SJSA1 (cell line): ENCODE data around the gene INPP5B. TPM values are rescaled to one million over a fixed set of nuclear protein-coding genes. Genes with fewer than 3 reads are reported as not detected.

Source experiments
- DNase-seq, 2 experiments: peaks; one replicate each; pipeline ENCODE4 v3.0.0-alpha.2; 2015 to 2020; ENCODE audit warnings: low spot score in 2 of 2, low read depth in 1 of 2
- H3K27ac ChIP-seq: fragments of 250-450 bp; sonication (Bioruptor Pico); 2 replicates; pipeline ENCODE4 v1.5.1; 2020; ENCODE audit warnings: mild to moderate bottlenecking, moderate library complexity
- H3K27me3 ChIP-seq: fragments of 250-450 bp; sonication (Bioruptor Pico); replicated peaks from 2 replicates; pipeline ENCODE4 v1.5.1; 2020; ENCODE audit warnings: mild to moderate bottlenecking, moderate library complexity
- H3K36me3 ChIP-seq: fragments of 250-450 bp; sonication (Bioruptor Pico); 2 replicates; pipeline ENCODE4 v1.5.1; 2020; ENCODE audit warnings: mild to moderate bottlenecking
- H3K4me1 ChIP-seq: fragments of 250-450 bp; sonication (Bioruptor Pico); replicated peaks from 2 replicates; pipeline ENCODE4 v1.6.1; 2021; ENCODE audit warnings: mild to moderate bottlenecking
- H3K4me3 ChIP-seq: fragments of 250-450 bp; sonication (Bioruptor Pico); 2 replicates; pipeline ENCODE4 v1.5.1; 2020; ENCODE audit warnings: mild to moderate bottlenecking
- H3K9me3 ChIP-seq: fragments of 250-450 bp; sonication (Bioruptor Pico); replicated peaks from 2 replicates; pipeline ENCODE4 v1.5.1; 2020; ENCODE audit warnings: mild to moderate bottlenecking
- total RNA-seq: library from RNA; depleted of rRNA; stranded (reverse); fragments of >200 nt; shearing (Covaris generic); gene quantifications from 2 replicates; pipeline ENCODE4 v1.2.3, GENCODE V29; 2014

INPP5B gene
- total RNA-seq, 1 experiment from 2014 or later = 18.7 TPM

- Histone ChIP-seq H3K36me3 (peaks cover 32% of the 10 kb centered on the region), H3K4me3 (no peak overlapping the region), H3K27ac (no peak overlapping the region), H3K9me3 (no peaks in the 10 kb centered on the region), H3K27me3 (no peaks in the 10 kb centered on the region), H3K4me1 (no peaks in the 10 kb centered on the region)
- DNase-seq = no peak
Measured at GRCh38 chr1:37892151-37893047, 54.5 kb downstream of the INPP5B start.

DNA sequence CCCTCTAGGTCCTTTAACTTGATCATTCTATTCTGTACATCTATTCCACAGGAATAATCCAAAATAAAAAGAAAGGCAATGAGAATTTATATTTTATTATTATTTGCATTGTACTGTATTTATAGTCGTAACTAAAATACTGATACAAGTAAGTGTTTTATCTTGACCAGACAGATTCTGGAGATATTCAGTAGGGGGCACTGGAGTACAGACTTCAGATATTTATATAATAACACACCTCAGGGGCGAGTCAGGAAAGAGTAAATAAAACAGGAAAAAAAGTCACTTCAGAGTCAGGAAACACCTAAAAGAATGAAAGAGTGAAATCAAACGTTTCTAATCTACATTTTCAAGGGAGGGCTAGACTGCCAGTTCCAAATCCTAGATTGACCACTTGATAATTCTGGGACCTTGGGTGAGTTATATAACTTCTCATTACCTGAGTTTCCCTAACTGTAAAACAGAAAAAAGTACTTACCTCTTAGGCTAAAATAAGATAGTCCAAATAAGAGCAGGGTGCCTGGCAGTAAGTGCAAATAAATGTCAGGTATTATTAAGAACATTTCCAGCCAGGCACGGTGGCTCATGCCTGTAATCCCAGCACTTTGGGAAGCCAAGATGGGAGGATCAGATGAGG, 56.4 kb downstream of the INPP5B start:
- Histone ChIP-seq H3K4me3 (no peak overlapping the region), H3K9me3 (no peaks in the 10 kb centered on the region), H3K36me3 (peaks cover 47% of the 10 kb centered on the region), H3K27ac (no peak overlapping the region), H3K27me3 (no peaks in the 10 kb centered on the region), H3K4me1 (no peaks in the 10 kb centered on the region)
- peak in 1 of 2 experiments; percentile 25 for DNase-seq

DNA sequence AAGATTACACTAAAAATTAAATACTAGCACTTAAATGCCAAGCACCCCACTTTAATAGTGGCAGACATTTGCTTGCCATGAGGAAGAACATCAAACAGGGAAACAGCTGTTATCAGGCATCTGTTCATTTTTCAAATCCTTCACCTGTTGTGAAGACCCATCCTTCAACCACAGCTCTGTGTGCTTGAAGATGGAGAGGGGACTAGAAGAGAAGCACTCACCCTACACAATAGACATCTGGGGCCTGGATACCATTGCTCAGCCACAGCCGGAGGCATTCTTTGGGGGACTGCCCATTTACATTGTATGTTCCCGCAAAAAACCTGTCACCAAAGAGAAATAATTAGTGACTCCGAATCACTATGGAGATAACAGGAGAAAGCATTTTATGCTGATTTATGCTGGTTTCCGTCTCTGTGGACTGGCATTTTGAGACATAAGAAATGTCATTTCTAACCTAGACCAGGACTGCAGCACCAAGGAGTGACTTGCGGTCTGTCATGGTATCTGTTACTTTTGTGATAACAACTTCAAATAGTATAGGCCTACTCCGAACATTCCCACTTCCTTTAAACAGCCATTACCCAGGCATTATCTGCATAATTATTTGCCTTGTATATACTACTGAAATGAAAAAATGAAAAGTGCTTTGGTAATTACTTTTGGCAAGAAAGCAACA, 58.7 kb downstream of the INPP5B start:
- H3K27me3 ChIP-seq = no peaks in the 10 kb centered on the region
- H3K4me1 ChIP-seq = no peaks in the 10 kb centered on the region
- no peaks in the 10 kb centered on the region for H3K9me3 ChIP-seq
- no peak overlapping the region for H3K4me3 ChIP-seq
- no peak for DNase-seq
- no peak overlapping the region for H3K27ac ChIP-seq
- H3K36me3 ChIP-seq = peaks cover 63% of the 10 kb centered on the region

GRCh38 chr1:37884145-37884544, 62.7 kb downstream of the INPP5B start:
- no peak for DNase-seq
- H3K4me3 ChIP-seq = no peak overlapping the region
- H3K27ac ChIP-seq = no peak overlapping the region
- H3K4me1 ChIP-seq = no peaks in the 10 kb centered on the region
- peaks cover 77% of the 10 kb centered on the region for H3K36me3 ChIP-seq
- no peaks in the 10 kb centered on the region for H3K27me3 ChIP-seq
- H3K9me3 ChIP-seq = no peaks in the 10 kb centered on the region

GRCh38 chr1:37883671-37884070, 63.2 kb downstream of the INPP5B start:
- Histone ChIP-seq H3K9me3 (no peaks in the 10 kb centered on the region), H3K27me3 (no peaks in the 10 kb centered on the region), H3K36me3 (peaks cover 75% of the 10 kb centered on the region), H3K4me3 (no peak overlapping the region), H3K27ac (no peak overlapping the region), H3K4me1 (no peaks in the 10 kb centered on the region)
- DNase-seq = no peak

GRCh38 chr1:37879865-37880264, 67.0 kb downstream of the INPP5B start:
- no peak overlapping the region for H3K27ac ChIP-seq
- peaks cover 61% of the 10 kb centered on the region for H3K36me3 ChIP-seq
- H3K27me3 ChIP-seq = no peaks in the 10 kb centered on the region
- no peaks in the 10 kb centered on the region for H3K4me1 ChIP-seq
- no peak for DNase-seq
- no peaks in the 10 kb centered on the region for H3K9me3 ChIP-seq
- H3K4me3 ChIP-seq = no peak overlapping the region

GRCh38 chr1:37878071-37878470, 68.8 kb downstream of the INPP5B start:
- DNase-seq = no peak
- Histone ChIP-seq H3K4me3 (no peak overlapping the region), H3K4me1 (no peaks in the 10 kb centered on the region), H3K36me3 (peaks cover 64% of the 10 kb centered on the region), H3K27me3 (no peaks in the 10 kb centered on the region), H3K9me3 (no peaks in the 10 kb centered on the region), H3K27ac (no peak overlapping the region)

- Histone ChIP-seq H3K4me3 (no peak overlapping the region), H3K9me3 (no peaks in the 10 kb centered on the region), H3K4me1 (no peaks in the 10 kb centered on the region), H3K36me3 (peaks cover 59% of the 10 kb centered on the region), H3K27ac (no peak overlapping the region), H3K27me3 (no peaks in the 10 kb centered on the region)
- no peak for DNase-seq
Measured at GRCh38 chr1:37875833-37876232, 71.0 kb downstream of the INPP5B start.

GRCh38 chr1:37872692-37873091, 74.2 kb downstream of the INPP5B start:
- Histone ChIP-seq H3K4me3 (no peak overlapping the region), H3K9me3 (no peaks in the 10 kb centered on the region), H3K27ac (no peak overlapping the region), H3K27me3 (no peaks in the 10 kb centered on the region), H3K4me1 (no peaks in the 10 kb centered on the region), H3K36me3 (peaks cover 44% of the 10 kb centered on the region)
- DNase-seq = no peak

GRCh38 chr1:37868466-37868865, 78.4 kb downstream of the INPP5B start:
- no peak for DNase-seq
- peaks cover 41% of the 10 kb centered on the region for H3K36me3 ChIP-seq
- no peaks in the 10 kb centered on the region for H3K27me3 ChIP-seq

GRCh38 chr1:37867784-37868183, 79.1 kb downstream of the INPP5B start:
- no peaks in the 10 kb centered on the region for H3K9me3 ChIP-seq
- H3K27ac ChIP-seq = no peak overlapping the region
- DNase-seq = no peak
- H3K27me3 ChIP-seq = no peaks in the 10 kb centered on the region
- no peak overlapping the region for H3K4me3 ChIP-seq
- 0 out of 2 replicates have a peak, but pooled peaks cover 6% of the 10 kb centered on the region for H3K4me1 ChIP-seq
- H3K36me3 ChIP-seq = peaks cover 34% of the 10 kb centered on the region

More at GRCh38 chr1:37868466-37868865, 78.4 kb downstream of the INPP5B start:
- no peaks in the 10 kb centered on the region for H3K9me3 ChIP-seq
- H3K27ac ChIP-seq = no peak overlapping the region
- H3K4me3 ChIP-seq = no peak overlapping the region
- H3K4me1 ChIP-seq = 0 out of 2 replicates have a peak, but pooled peaks cover 6% of the 10 kb centered on the region

DNA sequence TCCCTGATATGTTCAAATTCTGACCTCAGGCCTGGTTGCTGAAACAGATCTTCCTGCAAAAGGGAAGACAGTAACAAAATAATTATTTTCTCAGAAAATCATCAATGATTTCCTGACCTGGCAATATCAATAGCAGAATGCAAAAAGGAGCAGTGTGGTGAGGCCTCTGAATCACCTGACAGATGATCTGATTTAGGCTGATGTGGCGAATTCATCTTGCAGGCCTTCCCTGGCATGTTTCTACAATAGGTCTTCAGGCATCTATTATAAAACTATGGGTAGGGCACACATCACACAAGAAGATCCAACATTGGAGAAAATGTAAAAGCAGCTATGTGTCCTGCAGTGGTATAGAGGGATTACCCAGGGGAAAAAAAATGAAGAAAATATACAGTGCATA, 80.4 kb downstream of the INPP5B start:
- H3K36me3 ChIP-seq = peaks cover 34% of the 10 kb centered on the region
- H3K9me3 ChIP-seq = no peaks in the 10 kb centered on the region
- no peaks in the 10 kb centered on the region for H3K27me3 ChIP-seq
- H3K4me3 ChIP-seq = no peak overlapping the region
- H3K4me1 ChIP-seq = 0 out of 2 replicates have a peak, but pooled peaks cover 6% of the 10 kb centered on the region
- no peak for DNase-seq
- no peak overlapping the region for H3K27ac ChIP-seq

DNA sequence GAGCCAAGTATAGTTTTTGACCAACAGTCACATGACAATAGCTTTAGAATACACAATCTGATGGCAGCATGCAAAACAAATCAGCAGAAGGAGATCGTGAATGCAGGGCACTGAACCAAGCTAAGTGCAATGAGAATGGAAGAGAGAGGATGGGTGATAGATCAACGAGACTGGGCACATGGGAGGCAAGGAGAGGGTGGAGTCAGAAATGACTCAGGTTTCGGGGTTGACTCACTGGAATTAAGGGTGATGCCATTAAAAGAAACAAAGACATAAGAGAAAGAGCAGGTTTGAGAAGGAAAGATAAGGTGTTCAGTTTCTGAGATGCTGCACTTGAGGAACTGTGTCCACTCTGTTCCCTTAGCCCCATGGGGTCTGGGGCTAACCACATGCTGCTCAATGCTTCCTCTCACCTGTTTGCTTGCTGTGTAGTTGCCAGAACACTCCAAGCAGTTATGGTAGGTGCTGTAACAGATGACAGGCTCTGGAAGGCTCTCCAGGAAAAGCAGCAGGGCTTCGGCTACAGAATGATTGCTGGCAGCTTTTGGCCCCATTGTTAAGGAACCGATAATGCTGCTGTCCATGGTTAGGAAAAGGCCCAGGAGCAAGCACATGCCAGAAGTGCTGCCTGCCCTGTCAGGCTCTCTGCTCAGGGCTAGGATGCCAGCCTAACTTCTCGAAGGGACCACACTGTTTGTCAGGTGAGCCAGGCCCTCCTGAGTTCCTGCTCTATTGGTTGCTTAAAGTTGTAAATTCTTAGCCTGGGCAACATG, 81.3 kb downstream of the INPP5B start:
- H3K36me3 ChIP-seq = peaks cover 28% of the 10 kb centered on the region
- H3K27me3 ChIP-seq = no peaks in the 10 kb centered on the region
- H3K9me3 ChIP-seq = no peaks in the 10 kb centered on the region
- H3K4me1 ChIP-seq = 0 out of 2 replicates have a peak, but pooled peaks cover 6% of the 10 kb centered on the region
- no peak overlapping the region for H3K27ac ChIP-seq
- no peak overlapping the region for H3K4me3 ChIP-seq
- no peak for DNase-seq
